HepG2 (cell line): ENCODE data around the gene SLC6A6.

Experiments
- CTCF ChIP-seq: sonication (generic); formaldehyde crosslinking; IDR thresholded peaks from 2 replicates; pipeline ENCODE4 v1.5.0; 2020; ENCODE audit warnings: mild to moderate bottlenecking, missing genetic modification reagents, moderate library complexity
- EZH2 ChIP-seq: conservative IDR thresholded peaks from 2 replicates; pipeline ENCODE4 v1.6.1; 2012; ENCODE audit warnings: mild to moderate bottlenecking, low read depth, low read length, moderate library complexity
- KDM5A ChIP-seq: fragments of 200-600 bp; sonication (generic); IDR thresholded peaks from 2 replicates; pipeline ENCODE4 v1.7.0; 2018; ENCODE audit warnings: antibody characterized with exemption, mild to moderate bottlenecking, low read length, borderline replicate concordance
- LBX2 ChIP-seq: sonication (generic); formaldehyde crosslinking; IDR thresholded peaks from 2 replicates; pipeline ENCODE4 v1.5.0; 2020; ENCODE audit warnings: missing genetic modification reagents, mild to moderate bottlenecking, borderline replicate concordance
- POLR2A ChIP-seq, 2 experiments: IDR thresholded peaks; 2 replicates each; pipeline ENCODE4 v1.6.1; 2011; ENCODE audit warnings: low read depth in 2 of 2, low read length in 2 of 2, mild to moderate bottlenecking in 1 of 2, moderate library complexity in 1 of 2; ENCODE audit not compliant: insufficient read depth in 1 of 2
- SRSF1 ChIP-seq: fragments of 200-400 bp; formaldehyde crosslinking; optimal IDR thresholded peaks from 2 replicates; pipeline ENCODE3; 2017; ENCODE audit warnings: mild to moderate bottlenecking, low read depth, low read length, moderate library complexity
- STAT5B ChIP-seq: sonication (generic); formaldehyde crosslinking; IDR thresholded peaks from 2 replicates; pipeline ENCODE4 v1.4.0; 2020; ENCODE audit warnings: missing genetic modification reagents
- ZBTB8A ChIP-seq: sonication (generic); formaldehyde crosslinking; IDR thresholded peaks from 2 replicates; pipeline ENCODE4 v1.4.0; 2020; ENCODE audit warnings: mild to moderate bottlenecking, low read depth, missing genetic modification reagents, borderline replicate concordance
- ZNF792 ChIP-seq: IDR thresholded peaks from 2 replicates; pipeline ENCODE4 v1.6.1; 2016

DNA sequence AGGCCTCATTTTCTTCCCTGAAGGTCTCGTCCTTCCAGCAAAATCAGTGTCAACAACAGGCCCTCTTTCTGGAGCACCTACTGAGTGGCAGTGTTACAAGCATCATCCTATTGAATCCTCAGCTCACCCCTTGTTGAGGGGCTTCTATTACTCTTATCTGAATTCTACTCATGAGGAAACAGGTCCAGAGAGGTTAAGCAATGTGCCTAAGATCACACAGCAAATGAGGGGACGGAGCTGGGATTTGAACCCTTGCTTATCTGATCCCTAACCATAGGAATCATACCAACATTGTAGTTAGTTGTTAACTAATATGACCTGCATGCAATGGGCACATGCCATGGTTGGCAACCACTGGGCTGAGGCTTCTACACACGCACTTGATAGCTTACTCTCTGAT lies 63.0 kb downstream of the SLC6A6 start:
- TF ChIP-seq LBX2 (CRISPR knock-in tag), result no peak
- TF ChIP-seq KDM5A, result no peak
- TF ChIP-seq ZNF792 (CRISPR knock-in tag), result no peak
- no peak for TF ChIP-seq STAT5B
- TF ChIP-seq CTCF (CRISPR knock-in tag), result no peak
- TF ChIP-seq EZH2, result no peak
- no peak for TF ChIP-seq SRSF1
- TF ChIP-seq ZBTB8A (CRISPR knock-in tag), result no peak
- TF ChIP-seq POLR2A (IDR thresholded peaks at IDR 0.05; ENCODE audit: insufficient read depth in 1 of 2, low read depth in 2 of 2, low read length in 2 of 2), result no peak
